D341Med (cell line): Measurements from ENCODE around the gene RBM22.
"Not testable (repeated sequence)": the region's sequence is repeated elsewhere in the genome, so short reads cannot be mapped to it uniquely, and the experiment has no call there.

Source experiments
- DNase-seq: peaks from one replicate; pipeline ENCODE4 v3.0.0; 2012; ENCODE audit warnings: low spot score

Gene RBM22

GRCh38 chr5:150700594-150701377, at the start of gene RBM22:
Gene RBM22, minus strand, starts transcription at chr5:150701062. Its CDS starts 77 bp downstream, at chr5:150700985.
- DNase-seq, result peak; percentile 91

- no peak for DNase-seq
Observed at GRCh38 chr5:150750469-150750868, 49.6 kb upstream of the RBM22 start.

GRCh38 chr5:150743142-150743488, 42.3 kb upstream of the RBM22 start:
- DNase-seq, result not testable (repeated sequence)

GRCh38 chr5:150742455-150743141, 41.7 kb upstream of the RBM22 start:
- DNase-seq, result not testable (repeated sequence)

GRCh38 chr5:150740992-150741391, 40.1 kb upstream of the RBM22 start:
- DNase-seq, result no peak

- DNase-seq, result no peak
Observed at GRCh38 chr5:150738862-150739261, 38.0 kb upstream of the RBM22 start.

- DNase-seq, result no peak
Observed at GRCh38 chr5:150734579-150735384, 33.9 kb upstream of the RBM22 start.

- DNase-seq, result no peak
Observed at GRCh38 chr5:150731669-150732242, 30.9 kb upstream of the RBM22 start.

- DNase-seq, result no peak
Observed at GRCh38 chr5:150729859-150730258, 29.0 kb upstream of the RBM22 start.

GRCh38 chr5:150723845-150724244, 23.0 kb upstream of the RBM22 start:
- no peak for DNase-seq

GRCh38 chr5:150710165-150710564, 9.3 kb upstream of the RBM22 start:
- no peak for DNase-seq

GRCh38 chr5:150706776-150707390, 6.0 kb upstream of the RBM22 start:
- no peak for DNase-seq

GRCh38 chr5:150703762-150704161, 2.9 kb upstream of the RBM22 start:
- DNase-seq, result no peak

- no peak for DNase-seq
Observed at GRCh38 chr5:150700246-150700593, 642 bp downstream of the RBM22 start.

- no peak for DNase-seq
Observed at GRCh38 chr5:150694612-150695011, 6.2 kb downstream of the RBM22 start.

- no peak for DNase-seq
Observed at GRCh38 chr5:150692276-150692675, 8.6 kb downstream of the RBM22 start.

GRCh38 chr5:150690760-150691159, 10.1 kb downstream of the RBM22 start:
- DNase-seq, result no peak

- no peak for DNase-seq
Observed at GRCh38 chr5:150689120-150689519, 11.7 kb downstream of the RBM22 start.

- DNase-seq, result no peak
Observed at GRCh38 chr5:150676578-150676977, 24.3 kb downstream of the RBM22 start.

- DNase-seq, result no peak
Observed at GRCh38 chr5:150675069-150675468, 25.8 kb downstream of the RBM22 start.

GRCh38 chr5:150674341-150674821, 26.5 kb downstream of the RBM22 start:
- DNase-seq, result no peak

- DNase-seq, result no peak
Observed at GRCh38 chr5:150672884-150673275, 28.0 kb downstream of the RBM22 start.
